CD4-positive, alpha-beta T cell (primary cell): ENCODE data around the gene AFDN. TPM values are rescaled to one million over a fixed set of nuclear protein-coding genes. Genes with fewer than 3 reads are reported as not detected.

Source experiments
- ATAC-seq: fragments of 200-7000 bp; cut with Tn5 transposase; one replicate; pipeline ENCODE4 v1.10.0; 2022; ENCODE audit warnings: mild to moderate bottlenecking; ENCODE audit not compliant: poor library complexity
- CTCF ChIA-PET: fragments of 350-600 bp; sonication (Branson Sonifier 250); formaldehyde crosslinking; loops from one replicate; lab custom pipeline; 2021; ENCODE audit warnings: antibody characterized with exemption, inconsistent platforms; lab: Charles Lee
- POLR2A ChIA-PET: fragments of 350-600 bp; sonication (Branson Sonifier 250); formaldehyde crosslinking; loops from one replicate; lab custom pipeline; 2021; ENCODE audit warnings: antibody characterized with exemption, inconsistent platforms; lab: Charles Lee
- DNase-seq, 14 experiments: peaks; one replicate each; pipeline ENCODE4 v3.0.0-alpha.2; 2013 to 2020; ENCODE audit warnings: mixed read lengths in 2 of 14
- H3K27ac ChIP-seq, 2 donors: one replicate each; pipeline versions ENCODE4 v1.5.1 to v1.7.0; 2013; ENCODE audit warnings: low read length in 2 of 2, low read depth in 1 of 2, mild to moderate bottlenecking in 1 of 2
- H3K27me3 ChIP-seq, 2 experiments: 1 replicate in 1 of 2; 2 replicates in 1 of 2; pipeline versions ENCODE4 v1.6.1 to v1.7.0; 2013; ENCODE audit warnings: low read length in 2 of 2, control low read depth in 1 of 2, mild to moderate bottlenecking in 1 of 2, moderate library complexity in 1 of 2; ENCODE audit not compliant: insufficient read depth in 2 of 2, control insufficient read depth in 1 of 2
- H3K36me3 ChIP-seq: one replicate; pipeline ENCODE4 v1.6.1; 2013; ENCODE audit warnings: low read length, control low read depth; ENCODE audit not compliant: insufficient read depth
- H3K4me1 ChIP-seq: one replicate; pipeline ENCODE4 v1.6.1; 2013; ENCODE audit warnings: low read length, control low read depth; ENCODE audit not compliant: insufficient read depth
- H3K4me3 ChIP-seq: one replicate; pipeline ENCODE4 v1.5.1; 2013; ENCODE audit warnings: mild to moderate bottlenecking, low read length, moderate library complexity
- H3K9me3 ChIP-seq, 2 experiments: 1 replicate in 1 of 2; 2 replicates in 1 of 2; pipeline versions ENCODE4 v1.6.1 to v1.7.0; 2013; ENCODE audit warnings: low read length in 2 of 2, mild to moderate bottlenecking in 2 of 2, control low read depth in 1 of 2, moderate library complexity in 1 of 2; ENCODE audit not compliant: control insufficient read depth in 1 of 2, insufficient read depth in 1 of 2
- H3K27ac Mint-ChIP-seq: one replicate; pipeline ENCODE4 v1.8.0; 2020; ENCODE audit warnings: mixed read lengths
- H3K27me3 Mint-ChIP-seq: one replicate; pipeline ENCODE4 v1.8.0; 2021; ENCODE audit warnings: mixed read lengths
- H3K36me3 Mint-ChIP-seq: one replicate; pipeline ENCODE4 v1.8.0; 2021; ENCODE audit warnings: low read depth, mixed read lengths
- H3K4me1 Mint-ChIP-seq: one replicate; pipeline ENCODE4 v1.8.0; 2021; ENCODE audit warnings: low read depth, mixed read lengths
- H3K4me3 Mint-ChIP-seq: one replicate; pipeline ENCODE4 v1.8.0; 2020; ENCODE audit warnings: mild to moderate bottlenecking, mixed read lengths
- H3K9me3 Mint-ChIP-seq: one replicate; pipeline ENCODE4 v1.8.0; 2020; ENCODE audit warnings: mixed read lengths
- intact Hi-C, 2 experiments: fragments of 100-400 bp; cut with DNase I in 1 of 2; cut with micrococcal nuclease in 1 of 2; formaldehyde crosslinking; loops; one replicate each; pipeline versions ENCODE4 v1.15.1 to v1.9.0; 2023 to 2025; cut with DNase I, micrococcal nuclease
- total RNA-seq, 174 experiments: library from RNA in 2 of 174; stranded (reverse) in 2 of 174; gene quantifications; one replicate each; pipeline ENCODE4 v1.2.3 and lab custom pipeline; 2021 to 2026
- TF ChIP-seq, protein P1 (sequence below): fragments of 200-600 bp; IDR thresholded peaks from one replicate; pipeline ENCODE4 v1.8.0; 2022; ENCODE audit warnings: antibody characterized with exemption, mild to moderate bottlenecking

The AFDN gene
- total RNA-seq, 2 experiments from 2014 or later = 9.1 to 10.2 TPM

DNA sequence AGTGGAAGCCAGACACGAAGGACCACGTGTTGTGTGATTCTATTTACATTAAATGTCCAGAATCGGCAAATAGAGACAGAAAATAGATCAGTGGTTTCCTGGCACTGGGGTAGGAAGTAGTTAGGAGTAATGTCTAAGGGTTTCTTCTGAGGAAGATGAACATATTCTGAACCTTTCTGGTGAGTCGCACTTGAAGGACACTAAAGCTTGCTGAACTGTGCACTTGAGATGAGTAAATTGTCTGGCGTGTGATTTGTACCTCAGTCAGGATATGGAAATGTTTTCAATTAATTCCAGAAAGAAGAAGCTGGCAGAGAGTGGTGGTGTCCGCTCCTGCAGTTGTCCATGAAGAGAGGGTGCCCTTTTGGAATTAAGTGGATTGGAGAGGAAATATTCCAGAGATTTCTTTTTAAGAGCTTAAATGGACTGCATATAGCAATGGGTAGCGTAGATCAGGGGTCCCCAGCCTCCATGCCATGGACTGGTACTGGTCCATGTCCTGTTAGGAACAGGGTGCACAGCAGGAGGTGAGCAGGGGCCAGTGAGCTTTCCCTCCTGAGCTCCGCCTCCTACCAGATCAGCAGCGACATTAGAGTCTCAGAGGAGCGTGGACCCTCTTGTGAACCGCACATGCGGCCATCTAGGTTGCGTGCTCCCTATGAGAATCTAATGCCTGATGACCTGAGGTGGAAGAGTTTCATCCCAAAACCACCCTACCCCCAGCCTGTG, 158.3 kb downstream of the AFDN start:
- Mint-ChIP-seq H3K9me3 (no peaks in the 10 kb centered on the region), H3K4me3 (no peak overlapping the region), H3K36me3 (no peaks in the 10 kb centered on the region), H3K27ac (no peak overlapping the region), H3K4me1 (no peaks in the 10 kb centered on the region), H3K27me3 (no peaks in the 10 kb centered on the region)
- TF ChIP-seq, protein P1, sequence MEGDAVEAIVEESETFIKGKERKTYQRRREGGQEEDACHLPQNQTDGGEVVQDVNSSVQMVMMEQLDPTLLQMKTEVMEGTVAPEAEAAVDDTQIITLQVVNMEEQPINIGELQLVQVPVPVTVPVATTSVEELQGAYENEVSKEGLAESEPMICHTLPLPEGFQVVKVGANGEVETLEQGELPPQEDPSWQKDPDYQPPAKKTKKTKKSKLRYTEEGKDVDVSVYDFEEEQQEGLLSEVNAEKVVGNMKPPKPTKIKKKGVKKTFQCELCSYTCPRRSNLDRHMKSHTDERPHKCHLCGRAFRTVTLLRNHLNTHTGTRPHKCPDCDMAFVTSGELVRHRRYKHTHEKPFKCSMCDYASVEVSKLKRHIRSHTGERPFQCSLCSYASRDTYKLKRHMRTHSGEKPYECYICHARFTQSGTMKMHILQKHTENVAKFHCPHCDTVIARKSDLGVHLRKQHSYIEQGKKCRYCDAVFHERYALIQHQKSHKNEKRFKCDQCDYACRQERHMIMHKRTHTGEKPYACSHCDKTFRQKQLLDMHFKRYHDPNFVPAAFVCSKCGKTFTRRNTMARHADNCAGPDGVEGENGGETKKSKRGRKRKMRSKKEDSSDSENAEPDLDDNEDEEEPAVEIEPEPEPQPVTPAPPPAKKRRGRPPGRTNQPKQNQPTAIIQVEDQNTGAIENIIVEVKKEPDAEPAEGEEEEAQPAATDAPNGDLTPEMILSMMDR = no peak
- no peak for DNase-seq
- ATAC-seq = no peak
- Histone ChIP-seq H3K4me3 (no peak overlapping the region), H3K27ac (no peak overlapping the region), H3K4me1 (no peaks in the 10 kb centered on the region), H3K27me3 (no peaks in the 10 kb centered on the region), H3K36me3 (no peaks in the 10 kb centered on the region), H3K9me3 (peaks cover 0 to 25% of the 10 kb centered on the region in 2 experiments)
- intact Hi-C loops = no loop called here
- CTCF ChIA-PET = interaction anchor here (0.8 kb wide), 1 partner anchor 16 kb away, joined by 3 read pairs; no protein-coding TSS in a partner anchor
- POLR2A ChIA-PET = no interaction called here

DNA sequence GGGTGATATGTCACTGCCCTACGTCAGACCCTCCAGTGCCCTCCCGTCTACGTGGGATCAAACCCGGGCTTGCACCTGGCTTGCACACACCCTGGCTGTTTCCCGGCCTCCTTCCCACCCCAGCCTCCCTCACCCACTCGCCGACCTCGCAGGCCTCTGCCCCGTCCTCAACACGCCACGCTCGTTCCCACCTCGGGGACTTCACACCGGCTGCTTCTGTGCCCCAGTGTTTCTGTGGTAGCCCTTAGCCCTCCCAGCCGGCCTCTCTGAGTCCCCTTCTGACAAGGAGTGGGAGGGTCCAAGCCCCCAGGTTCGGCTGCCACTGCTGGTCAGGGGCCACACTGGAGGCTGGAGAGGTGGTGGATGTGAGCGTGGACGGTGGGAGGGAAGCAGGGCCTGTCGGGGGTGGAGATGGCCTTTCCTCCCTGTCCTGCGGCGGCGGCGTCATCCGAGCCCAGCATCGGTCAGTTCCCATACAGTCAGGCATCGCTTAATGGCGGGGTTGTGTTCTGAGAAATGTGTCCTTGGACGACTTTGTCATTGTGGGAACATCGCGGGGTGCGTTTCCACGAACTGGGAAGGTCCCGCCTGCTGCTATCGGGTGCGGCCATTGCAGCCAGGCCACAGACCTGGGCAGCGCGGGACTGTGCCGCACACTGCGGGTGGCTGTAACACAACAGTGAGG, 159.3 kb downstream of the AFDN start:
- Histone ChIP-seq H3K4me1 (no peaks in the 10 kb centered on the region), H3K27ac (no peak overlapping the region), H3K9me3 (peaks cover 0 to 33% of the 10 kb centered on the region in 2 experiments), H3K27me3 (no peaks in the 10 kb centered on the region), H3K4me3 (no peak overlapping the region), H3K36me3 (no peaks in the 10 kb centered on the region)
- Mint-ChIP-seq H3K36me3 (no peaks in the 10 kb centered on the region), H3K4me1 (no peaks in the 10 kb centered on the region), H3K27ac (no peak overlapping the region), H3K27me3 (no peaks in the 10 kb centered on the region), H3K4me3 (no peak overlapping the region), H3K9me3 (no peaks in the 10 kb centered on the region)
- DNase-seq (no peak), ATAC-seq (no peak)
- TF ChIP-seq, protein P1 = no peak
- ChIA-PET POLR2A (no interaction called here), CTCF (no interaction called here)
- intact Hi-C loops = no loop called here

DNA sequence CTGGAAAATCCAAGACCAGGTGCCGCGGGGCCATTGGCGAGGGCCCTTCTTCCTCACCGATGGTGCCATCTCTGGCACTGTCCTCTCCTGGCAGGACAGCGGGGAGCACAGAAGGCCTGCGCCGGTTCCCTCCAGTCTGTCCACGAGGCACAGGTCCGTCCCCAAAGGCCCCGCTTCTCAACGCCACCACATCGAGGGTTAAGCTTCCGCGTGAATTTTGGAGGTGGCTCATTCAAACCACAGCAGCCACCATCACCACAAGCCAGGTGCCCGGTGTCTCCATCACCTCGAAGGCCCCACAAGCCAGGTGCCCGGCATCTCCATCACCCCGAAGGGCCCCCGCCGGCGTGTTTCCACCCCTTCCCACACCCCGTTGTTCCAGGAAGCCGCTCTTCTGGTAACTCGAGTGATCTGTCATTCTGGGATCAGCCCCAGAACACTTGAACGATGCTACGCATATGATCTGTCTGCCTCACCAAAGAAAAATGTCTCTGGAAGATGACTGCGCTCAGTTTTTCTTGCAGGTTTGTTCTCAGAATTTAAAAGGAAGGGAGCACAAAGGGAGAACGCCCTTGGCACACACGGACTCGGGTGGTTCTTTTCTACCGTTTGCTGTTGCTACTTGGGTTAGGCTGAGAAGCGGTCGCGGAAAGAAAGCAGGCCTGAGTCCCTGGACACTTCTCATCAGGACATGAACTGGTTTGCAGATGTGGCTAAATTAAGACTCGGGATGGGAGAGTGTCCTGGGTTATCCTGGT, 160.9 kb downstream of the AFDN start:
- Mint-ChIP-seq H3K27me3 (no peaks in the 10 kb centered on the region), H3K36me3 (no peaks in the 10 kb centered on the region), H3K27ac (no peak overlapping the region), H3K4me1 (no peaks in the 10 kb centered on the region), H3K4me3 (no peak overlapping the region), H3K9me3 (no peaks in the 10 kb centered on the region)
- no peak for ATAC-seq
- TF ChIP-seq, protein P1 = no peak
- H3K27ac ChIP-seq = no peak overlapping the region
- H3K4me1 ChIP-seq = no peaks in the 10 kb centered on the region
- peaks cover 0 to 33% of the 10 kb centered on the region in 2 experiments for H3K9me3 ChIP-seq
- intact Hi-C loops = no loop called here
- CTCF ChIA-PET = no interaction called here
- no peak for DNase-seq
- H3K4me3 ChIP-seq = no peak overlapping the region
- no peaks in the 10 kb centered on the region for H3K27me3 ChIP-seq
- H3K36me3 ChIP-seq = no peaks in the 10 kb centered on the region
- POLR2A ChIA-PET = no interaction called here
